H1 (cell line): ENCODE results near the gene TXLNA.

Experiments used
- ASH2L ChIP-seq: fragments of 200-600, 300-600 bp; sonication (generic); IDR thresholded peaks from one replicate; pipeline ENCODE4 v1.7.1; 2017; ENCODE audit warnings: low read length
- BRCA1 ChIP-seq: IDR thresholded peaks from 2 replicates; pipeline ENCODE4 v1.6.1; 2012; ENCODE audit warnings: low read depth, low read length, improper control_type of control experiment
- EGR1 ChIP-seq: IDR thresholded peaks from 2 replicates; pipeline ENCODE4 v1.6.1; 2011; ENCODE audit warnings: low read depth, low read length, borderline replicate concordance
- EZH2 ChIP-seq: fragments of 200-600 bp; sonication (generic); IDR thresholded peaks from 2 replicates; pipeline ENCODE4 v1.7.1; 2012; ENCODE audit warnings: low read depth, mild to moderate bottlenecking, moderate library complexity, low read length, inconsistent platforms; ENCODE audit not compliant: severe bottlenecking
- POLR2AphosphoS5 ChIP-seq: IDR thresholded peaks from 2 replicates; pipeline ENCODE4 v1.6.1; 2011; ENCODE audit warnings: low read depth, low read length
- SUZ12 ChIP-seq: fragments of 200-600 bp; sonication (generic); IDR thresholded peaks from 2 replicates; pipeline ENCODE4 v1.6.1; 2012; ENCODE audit warnings: mild to moderate bottlenecking, inconsistent platforms, low read length, moderate library complexity, mixed read lengths
- TF ChIP-seq, protein P1 (sequence below), 3 experiments: IDR thresholded peaks; 1 replicate in 2 of 3; 2 replicates in 1 of 3; pipeline versions ENCODE4 v1.5.1 to v1.6.1; 2011; ENCODE audit warnings: low read length in 3 of 3, mild to moderate bottlenecking in 3 of 3, inconsistent platforms in 2 of 3, low read depth in 1 of 3, moderate library complexity in 1 of 3; ENCODE audit not compliant: insufficient read depth in 1 of 3; ENCODE audit errors: control extremely low read depth in 1 of 3

DNA sequence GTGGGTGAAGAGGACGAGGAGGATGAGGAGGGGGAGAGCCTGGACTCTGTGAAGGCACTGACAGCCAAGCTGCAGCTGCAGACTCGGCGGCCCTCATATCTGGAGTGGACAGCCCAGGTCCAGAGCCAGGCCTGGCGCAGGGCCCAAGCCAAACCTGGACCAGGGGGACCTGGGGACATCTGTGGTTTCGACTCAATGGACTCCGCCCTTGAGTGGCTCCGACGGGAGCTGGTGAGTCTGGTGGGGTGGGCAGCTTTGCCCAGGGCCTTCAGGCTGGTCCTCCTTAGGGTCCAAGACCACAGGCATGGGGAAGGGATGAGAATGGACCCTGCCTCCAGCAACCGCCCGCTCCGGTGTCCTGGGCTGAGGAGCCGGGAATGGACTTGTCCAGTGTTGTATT lies 68.0 kb downstream of the TXLNA start:
- TF ChIP-seq EGR1 (no peak), POLR2AphosphoS5 (no peak), SUZ12 (no peak), EZH2 (no peak), BRCA1 (no peak), ASH2L (no peak)
- TF ChIP-seq, protein P1, sequence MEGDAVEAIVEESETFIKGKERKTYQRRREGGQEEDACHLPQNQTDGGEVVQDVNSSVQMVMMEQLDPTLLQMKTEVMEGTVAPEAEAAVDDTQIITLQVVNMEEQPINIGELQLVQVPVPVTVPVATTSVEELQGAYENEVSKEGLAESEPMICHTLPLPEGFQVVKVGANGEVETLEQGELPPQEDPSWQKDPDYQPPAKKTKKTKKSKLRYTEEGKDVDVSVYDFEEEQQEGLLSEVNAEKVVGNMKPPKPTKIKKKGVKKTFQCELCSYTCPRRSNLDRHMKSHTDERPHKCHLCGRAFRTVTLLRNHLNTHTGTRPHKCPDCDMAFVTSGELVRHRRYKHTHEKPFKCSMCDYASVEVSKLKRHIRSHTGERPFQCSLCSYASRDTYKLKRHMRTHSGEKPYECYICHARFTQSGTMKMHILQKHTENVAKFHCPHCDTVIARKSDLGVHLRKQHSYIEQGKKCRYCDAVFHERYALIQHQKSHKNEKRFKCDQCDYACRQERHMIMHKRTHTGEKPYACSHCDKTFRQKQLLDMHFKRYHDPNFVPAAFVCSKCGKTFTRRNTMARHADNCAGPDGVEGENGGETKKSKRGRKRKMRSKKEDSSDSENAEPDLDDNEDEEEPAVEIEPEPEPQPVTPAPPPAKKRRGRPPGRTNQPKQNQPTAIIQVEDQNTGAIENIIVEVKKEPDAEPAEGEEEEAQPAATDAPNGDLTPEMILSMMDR (IDR thresholded peaks at IDR 0.05; ENCODE audit: control extremely low read depth in 1 of 3, insufficient read depth in 1 of 3, low read depth in 1 of 3, low read length in 3 of 3): no peak
